Effector CD8-positive, alpha-beta T cell (primary cell): ENCODE measurements around the gene BEST2.

ENCODE experiments used
- DNase-seq: peaks from one replicate; lab custom pipeline; 2025; lab: John Stamatoyannopoulos, UW

Gene BEST2

GRCh38 chr19:12730064-12730463 lies 21.5 kb upstream of the BEST2 start:
- DNase-seq = no peak

- DNase-seq = no peak
Observed at GRCh38 chr19:12731337-12731736, 20.3 kb upstream of the BEST2 start.

- peak; percentile 13 for DNase-seq
Observed at GRCh38 chr19:12733369-12734214, 18.0 kb upstream of the BEST2 start.

- peak; percentile 70 for DNase-seq
Observed at GRCh38 chr19:12736995-12737834, 14.4 kb upstream of the BEST2 start, which contains the start of gene GET3. GET3 (plus strand) TSS chr19:12737497; CDS start chr19:12737506, 9 bp downstream.

GRCh38 chr19:12737835-12738351 lies 13.7 kb upstream of the BEST2 start:
- DNase-seq = no peak

GRCh38 chr19:12745166-12745897 lies 6.3 kb upstream of the BEST2 start:
- DNase-seq = no peak

GRCh38 chr19:12748489-12748888 lies 3.1 kb upstream of the BEST2 start:
- DNase-seq = no peak

- DNase-seq = no peak
Observed at GRCh38 chr19:12749938-12750521, 1.6 kb upstream of the BEST2 start.

- DNase-seq = no peak
Observed at GRCh38 chr19:12750851-12751250, 740 bp upstream of the BEST2 start.

- no peak for DNase-seq
Observed at GRCh38 chr19:12752056-12752781, 628 bp downstream of the BEST2 start.

GRCh38 chr19:12754465-12755196 lies 3.0 kb downstream of the BEST2 start:
- no peak for DNase-seq

GRCh38 chr19:12756150-12756883 lies 4.7 kb downstream of the BEST2 start:
- DNase-seq = no peak

GRCh38 chr19:12757544-12758274 lies 6.1 kb downstream of the BEST2 start:
- peak; percentile 40 for DNase-seq

- DNase-seq = no peak
Observed at GRCh38 chr19:12759686-12760085, 8.1 kb downstream of the BEST2 start.

GRCh38 chr19:12763100-12763499 lies 11.5 kb downstream of the BEST2 start:
- DNase-seq = no peak

- no peak for DNase-seq
Observed at GRCh38 chr19:12764698-12765097, 13.1 kb downstream of the BEST2 start.

- DNase-seq = peak; percentile 73
Observed at GRCh38 chr19:12766051-12766521, 14.5 kb downstream of the BEST2 start.

- no peak for DNase-seq
Observed at GRCh38 chr19:12767150-12767549, 15.6 kb downstream of the BEST2 start.

- DNase-seq = no peak
Observed at GRCh38 chr19:12767666-12768065, 16.1 kb downstream of the BEST2 start.
